C4-2B (cell line): ENCODE data around the gene TSHR.

Experiments
- CTCF ChIP-seq: fragments of 450-650 bp; conservative IDR thresholded peaks from 2 replicates; pipeline ENCODE4 v1.5.1; 2017; ENCODE audit warnings: mild to moderate bottlenecking
- ZFX ChIP-seq: fragments of 450-650 bp; IDR thresholded peaks from 2 replicates; pipeline ENCODE4 v1.6.1; 2017

- TF ChIP-seq CTCF (no peak), ZFX (no peak)
These were observed 32.8 kb downstream of the TSHR start for GRCh38 chr14:80988192-80988591.
